OCI-LY1 (cell line): ENCODE results near the gene CACNG5.

ENCODE experiments used
- EZH2 ChIP-seq: fragments of 200-600 bp; sonication (generic), shearing (Covaris generic); IDR thresholded peaks from 2 replicates; pipeline ENCODE4 v1.8.0; 2017; ENCODE audit warnings: borderline replicate concordance, mixed run types, mild to moderate bottlenecking, antibody characterized with exemption, low read length, moderate library complexity, mixed read lengths
- TF ChIP-seq, protein P1 (sequence below): fragments of 200-600 bp; sonication (generic), shearing (Covaris generic); IDR thresholded peaks from 2 replicates; pipeline ENCODE4 v1.5.1; 2017; ENCODE audit warnings: mild to moderate bottlenecking, antibody characterized with exemption, low read length, moderate library complexity, mixed read lengths

DNA sequence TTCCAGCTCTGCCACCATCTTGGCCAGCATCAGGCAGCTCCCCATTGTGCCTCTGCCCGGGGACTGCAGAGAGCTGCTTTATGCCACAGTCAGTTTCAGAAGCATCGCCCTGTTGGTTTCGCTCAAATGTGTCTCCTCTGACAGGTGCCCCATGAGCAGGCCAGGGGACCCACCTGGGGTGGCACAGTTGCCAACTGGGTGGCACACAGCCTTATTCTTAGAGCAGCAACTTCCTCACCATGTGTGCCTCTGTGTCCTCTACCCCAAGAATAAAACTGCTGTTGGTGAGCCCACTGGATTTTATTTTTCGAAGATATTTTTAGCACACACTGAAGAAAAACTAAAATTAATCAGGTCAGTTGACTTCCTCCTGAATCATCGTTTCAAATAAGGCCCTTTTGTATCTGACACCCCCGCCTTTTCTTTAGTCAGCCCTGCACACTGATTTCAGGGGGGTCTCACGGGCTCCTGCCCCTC lies 44.9 kb upstream of the CACNG5 start:
- TF ChIP-seq, protein P1, sequence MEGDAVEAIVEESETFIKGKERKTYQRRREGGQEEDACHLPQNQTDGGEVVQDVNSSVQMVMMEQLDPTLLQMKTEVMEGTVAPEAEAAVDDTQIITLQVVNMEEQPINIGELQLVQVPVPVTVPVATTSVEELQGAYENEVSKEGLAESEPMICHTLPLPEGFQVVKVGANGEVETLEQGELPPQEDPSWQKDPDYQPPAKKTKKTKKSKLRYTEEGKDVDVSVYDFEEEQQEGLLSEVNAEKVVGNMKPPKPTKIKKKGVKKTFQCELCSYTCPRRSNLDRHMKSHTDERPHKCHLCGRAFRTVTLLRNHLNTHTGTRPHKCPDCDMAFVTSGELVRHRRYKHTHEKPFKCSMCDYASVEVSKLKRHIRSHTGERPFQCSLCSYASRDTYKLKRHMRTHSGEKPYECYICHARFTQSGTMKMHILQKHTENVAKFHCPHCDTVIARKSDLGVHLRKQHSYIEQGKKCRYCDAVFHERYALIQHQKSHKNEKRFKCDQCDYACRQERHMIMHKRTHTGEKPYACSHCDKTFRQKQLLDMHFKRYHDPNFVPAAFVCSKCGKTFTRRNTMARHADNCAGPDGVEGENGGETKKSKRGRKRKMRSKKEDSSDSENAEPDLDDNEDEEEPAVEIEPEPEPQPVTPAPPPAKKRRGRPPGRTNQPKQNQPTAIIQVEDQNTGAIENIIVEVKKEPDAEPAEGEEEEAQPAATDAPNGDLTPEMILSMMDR: no peak
- TF ChIP-seq EZH2: no peak
